LNCaP clone FGC (cell line): ENCODE results near the gene FAAP20.

ENCODE experiments used
- DNase-seq: peaks from one replicate; pipeline ENCODE4 v3.0.0-alpha.2; 2011; ENCODE audit warnings: low read depth
- H3K4me3 ChIP-seq: 2 replicates; pipeline ENCODE4 v1.5.1; 2011; ENCODE audit warnings: mild to moderate bottlenecking, low read depth, low read length, control low read depth
- TF ChIP-seq, protein P1 (sequence below): IDR thresholded peaks from 2 replicates; pipeline ENCODE4 v1.5.1; 2012; ENCODE audit warnings: mild to moderate bottlenecking; ENCODE audit not compliant: control insufficient read depth, insufficient read depth; ENCODE audit errors: extremely low read depth

The FAAP20 gene

DNA sequence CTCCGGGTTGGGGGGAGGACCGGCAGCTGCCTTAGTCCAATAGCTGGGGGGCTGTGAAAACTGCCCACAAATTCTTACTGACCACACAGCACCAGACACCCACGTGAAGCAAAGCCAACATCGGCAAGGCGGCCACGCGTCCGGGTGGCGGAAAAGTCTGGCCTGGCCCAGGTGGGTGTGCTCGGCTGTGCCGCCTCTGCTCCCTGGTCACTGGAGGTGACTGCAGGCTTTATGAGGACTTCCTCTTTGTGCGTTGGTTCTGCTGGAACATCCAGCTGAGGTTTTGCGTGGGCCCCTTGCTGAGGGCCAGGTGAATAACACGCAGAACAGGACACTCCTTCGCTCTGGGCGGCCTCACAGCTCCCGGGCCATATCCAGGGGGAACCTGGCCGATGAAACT lies 35.4 kb downstream of the FAAP20 start:
- H3K4me3 ChIP-seq, result no peak overlapping the region
- TF ChIP-seq, protein P1, sequence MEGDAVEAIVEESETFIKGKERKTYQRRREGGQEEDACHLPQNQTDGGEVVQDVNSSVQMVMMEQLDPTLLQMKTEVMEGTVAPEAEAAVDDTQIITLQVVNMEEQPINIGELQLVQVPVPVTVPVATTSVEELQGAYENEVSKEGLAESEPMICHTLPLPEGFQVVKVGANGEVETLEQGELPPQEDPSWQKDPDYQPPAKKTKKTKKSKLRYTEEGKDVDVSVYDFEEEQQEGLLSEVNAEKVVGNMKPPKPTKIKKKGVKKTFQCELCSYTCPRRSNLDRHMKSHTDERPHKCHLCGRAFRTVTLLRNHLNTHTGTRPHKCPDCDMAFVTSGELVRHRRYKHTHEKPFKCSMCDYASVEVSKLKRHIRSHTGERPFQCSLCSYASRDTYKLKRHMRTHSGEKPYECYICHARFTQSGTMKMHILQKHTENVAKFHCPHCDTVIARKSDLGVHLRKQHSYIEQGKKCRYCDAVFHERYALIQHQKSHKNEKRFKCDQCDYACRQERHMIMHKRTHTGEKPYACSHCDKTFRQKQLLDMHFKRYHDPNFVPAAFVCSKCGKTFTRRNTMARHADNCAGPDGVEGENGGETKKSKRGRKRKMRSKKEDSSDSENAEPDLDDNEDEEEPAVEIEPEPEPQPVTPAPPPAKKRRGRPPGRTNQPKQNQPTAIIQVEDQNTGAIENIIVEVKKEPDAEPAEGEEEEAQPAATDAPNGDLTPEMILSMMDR, result no peak
- DNase-seq, result no peak

DNA sequence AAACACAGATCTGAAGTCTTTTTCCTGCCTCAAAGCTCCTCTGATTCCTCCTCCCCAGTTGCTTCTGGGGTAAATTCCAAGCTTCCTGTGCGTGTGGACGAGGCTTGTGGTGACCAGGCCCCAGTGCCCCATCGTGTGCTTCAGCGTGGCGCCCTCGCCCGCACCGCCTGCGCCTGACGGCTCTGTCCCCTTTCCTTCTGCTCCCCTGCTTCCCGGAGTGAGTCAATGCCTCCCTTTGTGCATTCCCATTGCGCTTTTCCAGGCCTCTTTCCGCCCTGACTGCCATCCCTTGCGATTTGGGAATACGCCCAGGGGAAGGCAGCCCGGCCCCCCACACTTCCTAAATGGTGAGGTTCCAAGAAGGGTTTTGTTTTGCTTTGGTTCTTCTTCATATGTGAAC lies 36.3 kb downstream of the FAAP20 start:
- TF ChIP-seq, protein P1, result no peak
- H3K4me3 ChIP-seq, result no peak overlapping the region
- DNase-seq, result no peak

DNA sequence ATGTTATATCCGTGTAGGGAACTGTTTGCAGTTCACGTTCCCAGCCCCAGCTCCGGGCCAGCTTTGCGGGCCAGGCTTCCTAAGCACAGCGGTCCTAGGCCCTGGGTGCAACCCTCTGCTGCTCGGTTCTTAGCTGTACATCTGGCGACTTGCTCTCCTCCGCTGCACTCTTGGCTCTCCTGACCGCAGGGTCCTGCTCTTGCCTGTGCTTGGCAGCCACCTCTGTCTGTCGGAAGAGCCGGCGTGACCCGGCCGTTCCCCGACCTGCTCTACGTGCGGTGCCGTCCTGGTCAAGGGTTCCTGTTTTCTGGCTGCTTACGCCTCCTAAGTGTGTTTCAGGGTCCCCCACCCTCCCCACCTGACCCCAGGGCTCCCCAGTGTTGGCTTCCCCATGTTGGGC lies 36.7 kb downstream of the FAAP20 start:
- TF ChIP-seq, protein P1, result no peak
- no peak overlapping the region for H3K4me3 ChIP-seq
- DNase-seq, result no peak

DNA sequence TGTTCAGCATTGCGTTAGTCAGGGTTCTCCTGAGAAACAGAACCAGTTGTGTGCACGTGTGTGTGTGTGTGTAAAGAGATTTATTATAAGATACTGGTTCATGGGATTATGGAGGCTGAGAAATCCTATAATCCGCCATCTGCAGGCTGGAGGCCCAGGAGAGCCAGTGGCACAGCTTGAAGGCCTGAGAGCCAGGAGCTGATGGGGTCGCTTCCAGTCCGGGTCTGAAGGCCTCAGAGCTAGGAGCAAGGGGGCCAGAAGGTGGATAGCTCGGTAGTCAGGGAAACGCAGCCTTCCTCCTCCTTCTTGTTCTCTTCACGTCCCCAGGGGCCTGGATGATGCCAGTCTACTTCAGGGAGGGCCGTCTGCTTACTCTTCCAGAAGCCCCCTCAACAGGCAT lies 37.7 kb downstream of the FAAP20 start:
- no peak for DNase-seq
- no peak overlapping the region for H3K4me3 ChIP-seq
- TF ChIP-seq, protein P1, result no peak

DNA sequence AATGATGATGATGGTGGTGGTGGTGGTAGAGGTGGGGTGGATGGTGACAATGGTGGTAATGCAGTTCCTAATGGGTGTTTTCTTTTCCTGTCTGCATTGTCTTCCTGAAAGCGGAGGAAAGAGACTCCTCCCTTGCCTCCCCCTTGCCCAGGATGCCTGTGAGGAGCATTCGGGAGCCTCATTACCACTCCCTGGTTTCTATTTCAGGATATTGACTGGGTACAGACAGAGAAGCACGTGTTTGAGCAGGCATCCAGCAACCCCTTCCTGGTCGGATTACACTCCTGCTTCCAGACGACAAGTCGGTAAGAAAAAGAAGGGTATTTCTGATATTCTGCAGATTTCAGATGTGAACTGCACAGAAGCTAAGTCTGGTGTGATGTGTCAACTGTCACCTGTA lies 38.8 kb downstream of the FAAP20 start:
- no peak for DNase-seq
- H3K4me3 ChIP-seq, result no peak overlapping the region
- TF ChIP-seq, protein P1, result no peak

DNA sequence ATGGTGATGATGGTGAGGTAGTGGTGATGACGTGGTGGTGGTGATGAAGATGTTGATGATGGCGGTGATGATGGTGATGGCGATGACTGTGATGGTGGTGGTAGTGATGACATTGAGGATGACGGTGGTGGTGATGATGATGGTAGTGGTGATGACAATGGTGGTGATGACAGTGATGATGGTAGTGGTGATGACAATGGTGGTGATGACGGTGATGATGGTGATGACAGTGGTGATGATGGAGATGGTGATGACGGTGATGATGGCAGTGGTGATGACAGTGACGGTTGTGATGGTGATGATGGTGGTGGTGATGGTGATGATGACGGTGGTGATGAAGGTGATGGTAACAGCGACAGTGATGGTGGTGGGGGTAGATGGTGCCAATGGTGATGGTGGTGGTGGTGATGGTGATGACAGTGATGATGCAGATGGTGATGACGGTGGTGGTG lies 39.4 kb downstream of the FAAP20 start:
- no peak overlapping the region for H3K4me3 ChIP-seq
- no peak for DNase-seq
- TF ChIP-seq, protein P1, result no peak

DNA sequence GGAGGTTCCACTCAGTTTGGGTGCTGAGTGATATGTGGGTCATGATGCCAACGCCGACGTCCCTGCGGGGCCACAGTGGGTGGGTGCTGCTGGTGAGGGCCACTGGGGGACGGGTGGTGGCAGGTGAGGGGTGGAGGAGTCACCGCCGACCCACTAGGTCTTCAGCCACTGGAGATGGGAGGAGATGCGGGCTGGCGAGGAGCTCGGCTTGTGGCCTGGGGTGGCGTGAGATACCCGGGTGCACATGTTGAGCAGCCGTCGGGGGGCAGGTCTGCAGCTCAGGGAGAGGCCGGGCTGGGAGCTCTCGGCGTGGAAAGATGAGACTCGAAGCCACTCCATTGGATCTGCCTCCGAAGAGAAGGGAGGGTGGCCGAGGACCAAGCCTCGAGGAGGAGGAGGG lies 40.5 kb downstream of the FAAP20 start:
- no peak overlapping the region for H3K4me3 ChIP-seq
- no peak for DNase-seq
- TF ChIP-seq, protein P1, result no peak
